Measurements from ENCODE around the gene GRM1.

GRM1 gene

DNA sequence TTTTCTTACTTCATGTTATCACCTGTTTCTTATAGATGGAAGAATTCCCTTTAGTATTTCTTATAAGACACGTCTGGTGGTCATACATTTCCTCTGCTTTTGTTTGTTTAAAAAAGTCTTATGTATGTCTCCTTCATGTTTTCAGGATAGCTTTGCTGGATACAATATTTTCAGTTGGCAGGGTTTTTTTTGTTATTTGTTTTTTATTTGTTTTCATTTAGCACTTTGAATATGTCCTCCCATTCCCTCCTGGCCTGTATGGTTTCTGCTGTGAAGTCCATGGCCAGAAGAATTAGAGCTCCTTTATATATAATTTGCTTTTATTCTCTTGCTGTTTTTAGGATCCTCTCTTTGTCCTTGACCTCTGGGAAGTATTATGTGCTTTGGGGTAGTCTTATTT, 432.1 kb downstream of the GRM1 start:
- TF ChIP-seq, protein P1, sequence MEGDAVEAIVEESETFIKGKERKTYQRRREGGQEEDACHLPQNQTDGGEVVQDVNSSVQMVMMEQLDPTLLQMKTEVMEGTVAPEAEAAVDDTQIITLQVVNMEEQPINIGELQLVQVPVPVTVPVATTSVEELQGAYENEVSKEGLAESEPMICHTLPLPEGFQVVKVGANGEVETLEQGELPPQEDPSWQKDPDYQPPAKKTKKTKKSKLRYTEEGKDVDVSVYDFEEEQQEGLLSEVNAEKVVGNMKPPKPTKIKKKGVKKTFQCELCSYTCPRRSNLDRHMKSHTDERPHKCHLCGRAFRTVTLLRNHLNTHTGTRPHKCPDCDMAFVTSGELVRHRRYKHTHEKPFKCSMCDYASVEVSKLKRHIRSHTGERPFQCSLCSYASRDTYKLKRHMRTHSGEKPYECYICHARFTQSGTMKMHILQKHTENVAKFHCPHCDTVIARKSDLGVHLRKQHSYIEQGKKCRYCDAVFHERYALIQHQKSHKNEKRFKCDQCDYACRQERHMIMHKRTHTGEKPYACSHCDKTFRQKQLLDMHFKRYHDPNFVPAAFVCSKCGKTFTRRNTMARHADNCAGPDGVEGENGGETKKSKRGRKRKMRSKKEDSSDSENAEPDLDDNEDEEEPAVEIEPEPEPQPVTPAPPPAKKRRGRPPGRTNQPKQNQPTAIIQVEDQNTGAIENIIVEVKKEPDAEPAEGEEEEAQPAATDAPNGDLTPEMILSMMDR (IDR thresholded peaks at IDR 0.05; ENCODE audit: borderline replicate concordance, insufficient read depth, low read depth, low read length), result no peak
- no peak overlapping the region for H3K4me3 ChIP-seq (ENCODE audit: low read depth, low read length)

- H3K4me3 ChIP-seq (ENCODE audit: low read depth, low read length), result no peak overlapping the region
- TF ChIP-seq, protein P1 (IDR thresholded peaks at IDR 0.05; ENCODE audit: borderline replicate concordance, insufficient read depth, low read depth, low read length), result no peak
Measured at GRCh38 chr6:146470091-146470770, 441.4 kb downstream of the GRM1 start.

DNA sequence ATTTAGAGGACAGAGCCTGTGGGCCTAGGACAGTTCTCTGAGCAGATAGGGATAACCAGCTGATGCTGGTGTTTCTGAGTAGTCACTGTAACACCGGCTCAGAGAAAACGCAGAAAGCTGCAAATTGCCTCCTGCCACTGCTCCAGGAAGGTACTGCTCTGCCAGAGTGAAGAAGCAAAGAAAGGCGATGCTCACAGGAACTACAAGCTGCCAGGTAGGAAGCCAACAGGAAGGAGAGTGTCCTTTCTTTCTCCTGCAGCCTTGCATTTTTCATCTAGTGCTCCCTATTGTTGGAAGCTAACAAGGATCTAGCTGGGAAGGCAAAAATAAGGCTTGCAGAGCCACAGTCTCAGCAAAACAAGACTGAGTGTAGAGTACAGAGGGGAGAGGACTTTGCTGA, 444.1 kb downstream of the GRM1 start:
- no peak overlapping the region for H3K4me3 ChIP-seq (ENCODE audit: low read depth, low read length)
- TF ChIP-seq, protein P1 (IDR thresholded peaks at IDR 0.05; ENCODE audit: borderline replicate concordance, insufficient read depth, low read depth, low read length), result no peak

DNA sequence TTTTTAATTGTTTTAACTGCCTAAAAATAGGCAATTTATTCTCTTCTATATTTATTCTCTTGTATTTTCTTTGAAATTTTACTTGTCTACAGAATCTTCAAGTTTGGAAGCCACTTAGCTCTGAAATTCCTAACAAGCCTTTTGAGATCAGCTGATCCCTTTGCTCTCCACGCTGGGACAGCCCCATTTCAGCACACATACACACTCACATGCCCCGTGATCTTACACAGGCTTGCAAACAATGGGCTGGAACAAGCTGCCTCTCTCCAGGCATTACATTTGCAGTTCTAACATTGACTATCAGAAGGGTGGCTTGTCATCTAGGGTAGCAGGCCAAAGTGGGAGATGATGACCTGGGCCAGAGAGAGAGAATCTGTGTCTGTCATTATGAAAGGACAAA, 452.7 kb downstream of the GRM1 start:
- TF ChIP-seq, protein P1 (IDR thresholded peaks at IDR 0.05; ENCODE audit: borderline replicate concordance, insufficient read depth, low read depth, low read length), result no peak
- H3K4me3 ChIP-seq (ENCODE audit: low read depth, low read length), result no peak overlapping the region

- TF ChIP-seq, protein P1 (IDR thresholded peaks at IDR 0.05; ENCODE audit: borderline replicate concordance, insufficient read depth, low read depth, low read length), result no peak
- H3K4me3 ChIP-seq (ENCODE audit: low read depth, low read length), result no peak overlapping the region
Measured at GRCh38 chr6:146484411-146484810, 455.5 kb downstream of the GRM1 start.

Data from GM12875 (cell line).